Measurements from ENCODE around the gene ACOT6. TPM values are rescaled to one million over a fixed set of nuclear protein-coding genes. Genes with fewer than 3 reads are reported as not detected.

The ACOT6 gene
- total and polyA plus RNA-seq, 2 of the 4 experiments (the other 2 are of a cell fraction): not detected

GRCh38 chr14:73662487-73662943 is 50.2 kb downstream of the ACOT6 start:
- H3K9me1 ChIP-seq (ENCODE audit: insufficient read depth, low read length): no peaks in the 10 kb centered on the region
- H4K91ac ChIP-seq (ENCODE audit: insufficient read depth, low read depth, low read length): no peak overlapping the region
- no peaks in the 10 kb centered on the region for H3K27me3 ChIP-seq (ENCODE audit: control insufficient read depth, insufficient read depth, low read length)
- POLR2A ChIA-PET (ENCODE audit: unreplicated experiment): no interaction called here
- no peak overlapping the region for H3K4me3 ChIP-seq (ENCODE audit: insufficient read depth, low read depth, low read length)
- H3K56ac ChIP-seq (ENCODE audit: extremely low read depth, insufficient read depth, low read length): no peak overlapping the region
- no peak overlapping the region for H3K18ac ChIP-seq (ENCODE audit: low read depth, low read length)
- H2BK120ac ChIP-seq (ENCODE audit: low read depth, low read length): no peak overlapping the region
- peak; percentile 97 for ATAC-seq (ENCODE audit: low read depth)
- TF ChIP-seq USF2 (IDR thresholded peaks at IDR 0.05; ENCODE audit: low read depth, low read length) (no peak), RFX5 (IDR thresholded peaks at IDR 0.05; ENCODE audit: low read depth, low read length) (no peak), FOS (IDR thresholded peaks at IDR 0.05; ENCODE audit: low read depth, low read length) (peak; percentile 77; the same call in 1 of the 2 replicates), ELK1 (IDR thresholded peaks at IDR 0.05; ENCODE audit: borderline replicate concordance, low read depth, low read length) (no peak), BHLHE40 (IDR thresholded peaks at IDR 0.05; ENCODE audit: low read depth, low read length) (no peak), CHD1 (IDR thresholded peaks at IDR 0.05; ENCODE audit: low read depth, low read length) (no peak), MAZ (IDR thresholded peaks at IDR 0.05; ENCODE audit: borderline replicate concordance, low read depth, low read length) (no peak), MXI1 (IDR thresholded peaks at IDR 0.05; ENCODE audit: borderline replicate concordance, low read depth, low read length) (0 out of 2 replicates have a peak, but pooled peaks have one; percentile 38), RCOR1 (IDR thresholded peaks at IDR 0.05; ENCODE audit: insufficient replicate concordance, low read length) (no peak), POLR2A (IDR thresholded peaks at IDR 0.05; ENCODE audit: low read depth, low read length) (no peak), MAFK (IDR thresholded peaks at IDR 0.05; ENCODE audit: low read depth, low read length) (no peak), CTCF (conservative IDR thresholded peaks at IDR 0.05; ENCODE audit: low read depth, low read length) (peak; percentile 75), CEBPB (IDR thresholded peaks at IDR 0.05; ENCODE audit: low read depth, low read length) (no peak), NFE2L2 (IDR thresholded peaks at IDR 0.05; ENCODE audit: low read depth, low read length) (no peak), RAD21 (IDR thresholded peaks at IDR 0.05; ENCODE audit: low read length) (peak; percentile 59), SMC3 (IDR thresholded peaks at IDR 0.05; ENCODE audit: low read depth, low read length) (peak; percentile 58)
- H3K9me3 ChIP-seq (ENCODE audit: control insufficient read depth, insufficient read depth, low read length): no peaks in the 10 kb centered on the region
- H3K79me1 ChIP-seq (ENCODE audit: low read depth in 1 of 2, low read length in 2 of 2): no peaks in the 10 kb centered on the region; a peak in 1 of 4 replicates
- intact Hi-C loops (cut with micrococcal nuclease) (no loop called here), in situ Hi-C loops (cut with MboI; ENCODE audit: low sequenced_read_pairs) (no loop called here), dilution Hi-C loops (cut with HindIII; ENCODE audit: low sequenced_read_pairs, unreplicated experiment) (no loop called here)
- WGBS, 2 experiments (ENCODE audit: extremely low coverage in 2 of 2, insufficient read length in 1 of 2): no CpG with 5 or more reads among the region's 1 CpG
- no peak overlapping the region for H3K4me2 ChIP-seq (ENCODE audit: low read depth, low read length)
- H3K4ac ChIP-seq (ENCODE audit: low read depth, low read length): no peak overlapping the region
- peaks cover 2% of the 10 kb centered on the region; the same call in 1 of the 2 replicates for H3K36me3 ChIP-seq (ENCODE audit: control insufficient read depth, insufficient read depth, low read length)
- H3K4me1 ChIP-seq (ENCODE audit: control insufficient read depth, insufficient read depth, low read length): no peaks in the 10 kb centered on the region
- H2BK5ac ChIP-seq (ENCODE audit: low read depth, low read length, poor library complexity, severe bottlenecking): no peak overlapping the region
- H3K23ac ChIP-seq (ENCODE audit: low read depth, low read length): no peak overlapping the region
- H3K14ac ChIP-seq (replicated peaks; ENCODE audit: low read depth, low read length): no peak overlapping the region
- BruUV-seq (replicated peaks): no TSS peak
- H3K27ac ChIP-seq (ENCODE audit: insufficient read depth, low read length): no peak overlapping the region
- no peak overlapping the region for H2BK15ac ChIP-seq (ENCODE audit: low read depth, low read length)
- no peak overlapping the region for H2AFZ ChIP-seq (replicated peaks; ENCODE audit: low read length, poor library complexity)
- DNase-seq: peak; percentile 94
- H2BK20ac ChIP-seq (ENCODE audit: low read depth, low read length): no peak overlapping the region
- H2AK9ac ChIP-seq (replicated peaks; ENCODE audit: low read depth, low read length, poor library complexity): no peak overlapping the region
- no peak overlapping the region for H4K8ac ChIP-seq (ENCODE audit: low read depth in 2 of 2, low read length in 2 of 2)
- no peaks in the 10 kb centered on the region; the same call in 1 of the 2 replicates for H4K20me1 ChIP-seq (ENCODE audit: insufficient read depth, low read length)
- CTCF ChIA-PET: interaction anchor here (0.6 to 1.4 kb wide), 3 partner anchors 18 to 202 kb away, joined by 3 to 5 read pairs (median 4); partner anchors contain the start of gene DNAL1
- H4K5ac ChIP-seq (ENCODE audit: low read depth, low read length): no peak overlapping the region
- no peak overlapping the region for H3K9ac ChIP-seq (ENCODE audit: low read depth, low read length)
- no peak overlapping the region for H2AK5ac ChIP-seq (ENCODE audit: low read depth, low read length)

Data from IMR-90 (cell line).